GOT3 (cell line): Measurements from ENCODE around the gene DCTN2.
"Not testable (repeated sequence)": the region's sequence is repeated elsewhere in the genome, so short reads cannot be mapped to it uniquely, and the experiment has no call there.

Experiments
- DNase-seq: peaks from one replicate; lab custom pipeline; 2025; ENCODE audit warnings: mixed read lengths; lab: John Stamatoyannopoulos, UW

The DCTN2 gene

GRCh38 chr12:57546438-57547287, at the start of gene DCTN2:
Gene DCTN2 (minus strand): TSS chr12:57547192. CDS start chr12:57547063, 129 bp downstream.
- peak; percentile 100 for DNase-seq

- DNase-seq, result no peak
These were observed 46.2 kb upstream of the DCTN2 start for GRCh38 chr12:57593187-57593586.

- no peak for DNase-seq
These were observed 45.7 kb upstream of the DCTN2 start for GRCh38 chr12:57592551-57593165.

- no peak for DNase-seq
These were observed 44.9 kb upstream of the DCTN2 start for GRCh38 chr12:57591782-57592325.

- DNase-seq, result peak; percentile 83
These were observed 44.1 kb upstream of the DCTN2 start, which contains the start of gene PIP4K2C for GRCh38 chr12:57590864-57591781. Gene PIP4K2C (plus strand): TSS chr12:57591192. CDS start chr12:57591290, 98 bp downstream.

- no peak for DNase-seq
These were observed 43.5 kb upstream of the DCTN2 start for GRCh38 chr12:57590479-57590863.

GRCh38 chr12:57588951-57589610, 42.1 kb upstream of the DCTN2 start:
- DNase-seq, result not testable (repeated sequence)

- no peak for DNase-seq
These were observed 39.9 kb upstream of the DCTN2 start for GRCh38 chr12:57586832-57587429.

- DNase-seq, result no peak
These were observed 39.1 kb upstream of the DCTN2 start for GRCh38 chr12:57586128-57586527.

GRCh38 chr12:57585156-57585555, 38.2 kb upstream of the DCTN2 start:
- no peak for DNase-seq

- DNase-seq, result no peak
These were observed 37.7 kb upstream of the DCTN2 start for GRCh38 chr12:57584690-57585089.

- DNase-seq, result no peak
These were observed 37.1 kb upstream of the DCTN2 start for GRCh38 chr12:57584050-57584449.

- DNase-seq, result peak; percentile 91
These were observed 36.2 kb upstream of the DCTN2 start for GRCh38 chr12:57583008-57583831.

GRCh38 chr12:57582440-57582839, 35.4 kb upstream of the DCTN2 start:
- no peak for DNase-seq

- DNase-seq, result no peak
These were observed 34.8 kb upstream of the DCTN2 start for GRCh38 chr12:57581802-57582201.

GRCh38 chr12:57580466-57580795, 33.4 kb upstream of the DCTN2 start:
- DNase-seq, result no peak

- no peak for DNase-seq
These were observed 32.9 kb upstream of the DCTN2 start for GRCh38 chr12:57579677-57580465.

GRCh38 chr12:57579011-57579410, 32.0 kb upstream of the DCTN2 start:
- no peak for DNase-seq

GRCh38 chr12:57577981-57578758, 31.2 kb upstream of the DCTN2 start:
- no peak for DNase-seq
